GM18858 (cell line): Measurements from ENCODE around the gene SERPINB10.

Source experiments
- ATAC-seq: cut with Tn5 transposase; IDR thresholded peaks from one replicate; pipeline ENCODE4 v1.9.1; 2021; ENCODE audit not compliant: unreplicated experiment

Gene SERPINB10

DNA sequence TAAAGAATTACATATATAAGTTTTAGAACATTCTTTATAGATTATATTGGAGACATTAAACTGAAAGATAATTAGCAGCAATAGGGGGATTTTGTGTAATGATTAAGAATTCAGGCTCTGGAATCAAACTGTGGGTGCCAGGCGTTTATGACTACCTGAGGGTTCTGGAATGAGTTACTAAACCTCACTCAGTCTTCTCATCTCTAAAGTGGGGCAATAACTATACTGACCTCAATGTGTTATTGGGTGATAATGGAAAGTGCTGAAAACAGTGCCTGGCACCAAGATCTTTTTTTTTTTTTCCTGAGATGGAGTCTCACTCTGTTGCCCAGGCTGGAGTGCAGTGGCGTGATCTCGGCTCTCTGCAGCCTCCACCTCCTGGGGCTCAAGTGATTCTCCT lies 69.3 kb downstream of the SERPINB10 start:
- ATAC-seq, result no peak

DNA sequence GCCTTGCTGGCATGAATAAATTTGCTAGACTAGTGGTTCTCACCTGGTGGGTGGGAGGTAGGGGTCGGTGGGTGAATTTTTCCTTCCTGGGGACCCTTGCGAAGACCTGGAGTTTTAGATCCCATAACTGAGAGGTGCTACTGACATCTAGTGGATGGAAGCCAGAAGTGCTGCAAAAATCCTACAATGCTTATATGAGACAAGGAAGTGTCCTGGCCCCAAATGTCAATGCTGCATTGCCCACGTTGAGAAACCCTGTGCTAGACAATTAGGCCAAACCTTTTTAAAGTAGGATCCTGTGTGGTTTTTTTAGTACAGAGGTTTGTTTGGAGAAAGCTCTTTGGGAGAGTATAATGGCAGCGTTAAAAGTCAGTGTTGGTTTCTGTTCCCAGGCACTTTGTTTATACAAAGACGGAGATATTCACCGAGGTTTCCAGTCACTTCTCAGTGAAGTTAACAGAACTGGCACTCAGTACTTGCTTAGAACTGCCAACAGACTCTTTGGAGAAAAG lies 71.7 kb downstream of the SERPINB10 start:
- ATAC-seq, result peak; percentile 66

DNA sequence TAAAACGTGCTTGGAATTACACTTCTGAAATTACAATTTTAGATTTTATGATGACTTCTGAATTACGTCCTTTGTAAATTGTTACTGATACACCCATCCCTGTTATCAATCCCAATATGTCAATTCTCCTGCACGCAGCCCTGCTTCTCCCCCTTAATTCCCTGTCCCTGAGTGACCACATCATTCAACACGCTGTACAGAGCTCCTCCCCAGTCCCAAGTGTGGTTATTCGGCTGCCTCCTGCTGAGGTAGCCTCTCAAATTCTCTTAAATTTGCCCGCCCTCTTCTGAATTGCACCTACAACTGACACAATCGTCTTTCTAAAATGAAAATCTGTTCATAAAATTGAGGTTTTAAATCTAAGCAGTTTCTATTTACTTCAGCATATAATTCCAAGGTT lies 72.3 kb downstream of the SERPINB10 start:
- ATAC-seq, result no peak

DNA sequence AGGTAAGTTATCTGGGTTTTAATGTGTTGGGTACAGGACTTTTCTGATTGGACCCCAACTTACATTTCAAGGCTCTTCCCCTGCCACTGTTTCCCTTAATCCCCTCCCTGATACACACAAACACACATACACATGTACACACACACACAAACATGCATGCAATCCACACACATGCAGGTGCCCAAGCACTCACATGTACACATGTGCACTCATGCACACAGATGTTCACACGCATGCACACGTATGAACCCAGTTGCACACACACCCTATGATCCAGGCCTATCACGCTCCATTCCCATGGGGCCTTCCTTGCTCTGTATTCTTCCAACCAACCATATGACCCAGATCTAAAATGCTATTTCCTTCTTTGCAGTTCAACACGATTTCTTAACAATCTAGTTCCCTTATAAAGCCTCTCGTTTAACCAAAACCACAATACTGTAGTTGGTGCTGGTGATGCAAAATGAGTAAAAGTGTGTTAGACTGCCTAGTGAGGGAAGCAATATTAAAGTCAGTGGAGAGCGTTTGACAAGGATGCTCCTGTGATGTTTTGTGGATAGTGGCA lies 73.2 kb downstream of the SERPINB10 start:
- no peak for ATAC-seq

DNA sequence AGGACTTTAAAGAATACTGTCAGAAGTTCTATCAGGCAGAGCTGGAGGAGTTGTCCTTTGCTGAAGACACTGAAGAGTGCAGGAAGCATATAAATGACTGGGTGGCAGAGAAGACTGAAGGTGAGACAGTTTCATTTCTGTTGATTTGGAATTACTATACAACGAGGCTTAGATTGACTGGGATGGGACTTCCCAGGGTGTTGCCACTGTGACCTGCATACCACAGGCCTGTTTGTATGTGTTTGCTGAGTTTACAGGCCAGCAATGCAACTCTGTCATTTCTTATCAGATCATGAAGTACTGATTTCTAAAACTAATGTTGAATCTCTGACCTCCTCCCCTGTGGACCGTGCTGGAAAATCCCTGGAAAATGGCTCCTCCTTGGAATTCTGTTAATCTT lies 74.0 kb downstream of the SERPINB10 start:
- ATAC-seq, result no peak

DNA sequence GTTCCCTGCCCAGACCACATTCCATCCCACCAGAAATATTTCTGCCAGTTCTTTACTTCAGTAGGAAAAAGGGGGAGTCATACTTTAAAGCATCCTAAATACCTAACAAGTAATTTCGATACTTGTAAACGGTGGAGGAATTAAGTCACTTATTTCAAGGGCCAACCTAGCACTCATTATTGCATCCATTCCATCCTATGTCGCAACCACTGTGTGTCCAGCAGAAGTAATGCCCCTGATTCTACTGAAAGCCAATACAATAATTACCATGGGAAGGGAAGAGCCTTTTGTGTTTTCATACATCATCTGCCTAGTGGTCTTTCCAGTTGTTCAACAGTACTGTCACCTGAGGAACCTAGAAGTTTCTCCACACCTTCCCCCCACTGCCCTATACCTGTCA lies 74.6 kb downstream of the SERPINB10 start:
- no peak for ATAC-seq
